OCI-LY3 (cell line): Measurements from ENCODE around the gene NLRX1.

Experiments used
- H2AFZ ChIP-seq: fragments of 200-600, 300-600 bp; shearing (Covaris generic); 2 replicates; pipeline ENCODE4 v1.6.0; 2014; ENCODE audit warnings: antibody characterized with exemption, low read depth, low read length
- H3K27ac ChIP-seq: fragments of 200-600, 300-600 bp; sonication (generic); 2 replicates; pipeline ENCODE4 v1.5.1; 2014; ENCODE audit warnings: mild to moderate bottlenecking, low read length, moderate library complexity, mixed read lengths
- H3K27me3 ChIP-seq: fragments of 200-600, 300-600 bp; sonication (generic); 2 replicates; pipeline ENCODE4 v1.6.1; 2014; ENCODE audit warnings: low read depth, low read length, mixed read lengths
- H3K36me3 ChIP-seq: fragments of 200-600, 300-600 bp; sonication (generic); replicated peaks from 2 replicates; pipeline ENCODE3; 2014; ENCODE audit warnings: low read depth, low read length, mixed read lengths
- H3K4me1 ChIP-seq: fragments of 300-600, 200-600 bp; sonication (generic); 2 replicates; pipeline ENCODE4 v1.6.1; 2014; ENCODE audit warnings: low read length, mixed read lengths
- H3K4me2 ChIP-seq: fragments of 200-600, 300-600 bp; sonication (generic); 2 replicates; pipeline ENCODE4 v1.6.1; 2014; ENCODE audit warnings: low read length, mixed read lengths
- H3K4me3 ChIP-seq: fragments of 300-600, 200-600 bp; sonication (generic); 2 replicates; pipeline ENCODE4 v1.5.1; 2014; ENCODE audit warnings: antibody characterized with exemption, mild to moderate bottlenecking, low read length, moderate library complexity
- H3K79me2 ChIP-seq: fragments of 300-600, 200-600 bp; shearing (Covaris generic); 2 replicates; pipeline ENCODE4 v1.6.1; 2014; ENCODE audit warnings: mild to moderate bottlenecking, low read length, mixed read lengths
- H3K9ac ChIP-seq: fragments of 300-600, 200-600 bp; shearing (Covaris generic); 2 replicates; pipeline ENCODE4 v1.6.0; 2014; ENCODE audit warnings: mild to moderate bottlenecking, low read length, moderate library complexity
- H3K9me3 ChIP-seq: fragments of 200-600, 300-600 bp; shearing (Covaris generic); 2 replicates; pipeline ENCODE4 v1.6.1; 2014; ENCODE audit warnings: low read length, mixed read lengths; ENCODE audit not compliant: insufficient read depth
- H4K20me1 ChIP-seq: fragments of 200-600, 300-600 bp; sonication (generic); 2 replicates; pipeline ENCODE4 v1.6.1; 2016; ENCODE audit warnings: low read length, mixed read lengths; ENCODE audit not compliant: insufficient read depth
- EZH2phosphoT487 ChIP-seq: fragments of 200-600 bp; shearing (Covaris generic); IDR thresholded peaks from 2 replicates; pipeline ENCODE4 v1.6.1; 2018; ENCODE audit warnings: antibody characterized with exemption, mixed run types, low read depth
- TF ChIP-seq, protein P1 (sequence below): fragments of 200-600, 300-600 bp; sonication (generic); IDR thresholded peaks from 2 replicates; pipeline ENCODE4 v1.5.1; 2014; ENCODE audit warnings: antibody characterized with exemption, low read length, low read depth

Gene NLRX1

DNA sequence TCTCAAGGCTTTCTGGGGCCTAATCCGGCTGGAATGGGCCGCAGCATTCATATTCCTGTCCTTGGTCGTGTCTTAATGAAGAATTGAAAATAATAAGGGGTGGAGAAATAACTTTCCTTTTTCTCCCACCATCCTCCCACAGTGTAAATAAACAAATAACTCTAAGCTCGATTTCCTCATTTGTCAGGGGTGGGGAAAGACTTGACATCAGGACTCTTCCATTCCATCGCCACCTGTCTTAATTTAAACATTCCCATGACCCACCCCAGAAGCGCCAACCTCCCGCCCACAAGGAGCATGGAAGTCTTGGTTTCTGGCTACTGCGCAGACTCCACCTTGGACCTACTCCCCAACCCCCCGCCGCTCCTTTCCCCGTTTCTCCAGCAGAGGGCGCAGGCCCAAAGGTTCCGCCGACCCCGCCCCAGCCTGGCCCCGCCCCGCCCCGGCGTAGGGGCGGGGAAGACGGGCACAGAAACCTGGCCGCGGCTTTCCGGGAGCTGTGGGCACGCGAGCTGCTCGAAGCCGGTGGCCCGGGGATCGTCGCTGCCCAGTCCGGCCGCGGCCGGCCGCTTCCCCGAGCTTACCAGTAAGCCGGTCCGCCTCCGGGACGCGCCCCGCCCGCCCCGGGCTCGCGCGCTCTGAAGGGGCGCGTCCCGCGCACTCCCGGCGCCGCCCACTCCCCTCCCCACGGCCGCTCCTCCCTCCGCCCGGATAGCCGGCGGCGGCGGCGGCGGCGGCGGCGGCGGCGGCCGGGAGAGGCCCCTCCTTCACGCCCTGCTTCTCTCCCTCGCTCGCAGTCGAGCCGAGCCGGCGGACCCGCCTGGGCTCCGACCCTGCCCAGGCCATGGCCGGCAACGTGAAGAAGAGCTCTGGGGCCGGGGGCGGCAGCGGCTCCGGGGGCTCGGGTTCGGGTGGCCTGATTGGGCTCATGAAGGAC, 37.3 kb downstream of the NLRX1 start, which contains the start of gene CBL:
CBL (plus strand) TSS at position 766 of the 937 bp plus-strand sequence; CDS start at position 845, 79 bp downstream.
- Histone ChIP-seq H3K27me3 (no peaks in the 10 kb centered on the region), H3K27ac (peak within 1 kb of the TSS; percentile 79), H3K79me2 (peaks cover 46% of the 10 kb centered on the region), H3K36me3 (peaks cover 3% of the 10 kb centered on the region), H3K9me3 (no peaks in the 10 kb centered on the region), H2AFZ (peak within 1 kb of the TSS; percentile 76), H3K9ac (peak within 1 kb of the TSS; percentile 95), H3K4me3 (peak within 1 kb of the TSS; percentile 96), H4K20me1 (peaks cover 24% of the 10 kb centered on the region), H3K4me1 (peaks cover 18% of the 10 kb centered on the region), H3K4me2 (peak within 1 kb of the TSS; percentile 92)
- TF ChIP-seq EZH2phosphoT487: no peak
- TF ChIP-seq, protein P1, sequence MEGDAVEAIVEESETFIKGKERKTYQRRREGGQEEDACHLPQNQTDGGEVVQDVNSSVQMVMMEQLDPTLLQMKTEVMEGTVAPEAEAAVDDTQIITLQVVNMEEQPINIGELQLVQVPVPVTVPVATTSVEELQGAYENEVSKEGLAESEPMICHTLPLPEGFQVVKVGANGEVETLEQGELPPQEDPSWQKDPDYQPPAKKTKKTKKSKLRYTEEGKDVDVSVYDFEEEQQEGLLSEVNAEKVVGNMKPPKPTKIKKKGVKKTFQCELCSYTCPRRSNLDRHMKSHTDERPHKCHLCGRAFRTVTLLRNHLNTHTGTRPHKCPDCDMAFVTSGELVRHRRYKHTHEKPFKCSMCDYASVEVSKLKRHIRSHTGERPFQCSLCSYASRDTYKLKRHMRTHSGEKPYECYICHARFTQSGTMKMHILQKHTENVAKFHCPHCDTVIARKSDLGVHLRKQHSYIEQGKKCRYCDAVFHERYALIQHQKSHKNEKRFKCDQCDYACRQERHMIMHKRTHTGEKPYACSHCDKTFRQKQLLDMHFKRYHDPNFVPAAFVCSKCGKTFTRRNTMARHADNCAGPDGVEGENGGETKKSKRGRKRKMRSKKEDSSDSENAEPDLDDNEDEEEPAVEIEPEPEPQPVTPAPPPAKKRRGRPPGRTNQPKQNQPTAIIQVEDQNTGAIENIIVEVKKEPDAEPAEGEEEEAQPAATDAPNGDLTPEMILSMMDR: peak; percentile 76

DNA sequence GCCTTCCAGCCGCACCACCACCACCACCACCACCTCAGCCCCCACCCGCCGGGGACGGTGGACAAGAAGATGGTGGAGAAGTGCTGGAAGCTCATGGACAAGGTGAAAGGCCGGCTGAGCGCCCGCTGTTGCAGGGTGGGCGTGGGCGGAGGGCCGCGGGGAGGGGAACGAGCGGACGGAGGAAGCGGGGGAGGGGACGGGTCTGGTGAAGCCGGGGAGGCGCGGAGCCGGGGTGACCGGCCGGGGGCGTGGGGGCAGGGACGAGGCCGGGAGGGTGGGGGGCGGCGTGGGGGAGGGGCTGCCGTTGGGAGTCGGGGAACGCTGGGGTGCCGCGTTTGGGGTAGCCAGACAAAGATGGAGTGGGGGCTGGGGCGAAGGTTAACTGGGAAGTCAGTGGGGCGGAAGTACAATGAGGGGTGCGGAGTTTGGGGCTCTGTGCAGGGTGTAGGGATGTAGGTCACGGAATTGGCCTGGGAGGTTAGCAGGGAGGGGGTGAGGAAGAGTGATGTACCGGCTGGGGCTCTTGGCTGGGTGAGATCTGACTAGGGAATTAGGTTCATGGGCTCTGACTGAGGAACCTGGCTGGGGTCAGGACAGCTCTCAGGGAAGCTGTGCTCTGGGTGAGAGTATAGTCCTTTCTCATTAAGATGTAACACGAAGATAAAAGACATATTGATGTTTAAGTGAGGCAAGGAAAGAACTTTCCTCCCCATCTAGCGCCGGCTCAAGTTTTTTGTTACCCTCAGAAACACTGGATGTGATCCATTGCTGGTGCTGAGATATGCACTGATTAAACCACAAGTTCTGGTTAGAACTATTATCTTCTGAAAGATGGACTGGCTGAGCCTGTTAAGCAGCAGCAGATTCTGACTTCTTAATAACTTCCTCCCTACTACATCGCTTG, 38.2 kb downstream of the NLRX1 start:
- peaks cover 55% of the 10 kb centered on the region for H3K79me2 ChIP-seq
- H2AFZ ChIP-seq: 0 out of 2 replicates have a peak overlapping the region, but pooled peaks have one; percentile 61

DNA sequence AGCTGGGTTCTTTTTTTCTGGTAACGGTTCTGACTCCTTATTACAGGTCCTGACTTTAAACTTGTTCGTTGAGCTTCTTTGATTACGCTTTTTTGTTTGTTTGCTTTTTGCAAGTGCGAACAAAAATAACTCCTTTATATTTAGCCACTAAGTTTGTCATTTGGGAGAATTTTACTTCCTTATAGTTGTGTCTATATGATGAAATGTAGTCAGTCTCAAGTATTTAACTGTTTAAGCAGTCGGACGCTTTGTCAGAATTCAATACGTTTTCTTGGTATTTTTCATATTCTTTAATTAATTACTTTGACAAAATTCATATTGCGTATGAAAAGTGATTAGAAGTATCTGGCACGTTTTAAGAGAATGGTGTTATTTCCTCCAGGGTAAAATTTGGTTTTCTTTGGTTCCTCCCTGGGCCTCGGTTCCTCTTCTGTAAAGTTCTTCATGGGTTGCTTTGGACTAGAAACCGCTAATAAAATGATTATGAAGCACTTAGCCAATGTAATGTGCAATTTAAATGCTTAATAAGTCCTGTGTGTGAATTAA, 39.0 kb downstream of the NLRX1 start:
- H2AFZ ChIP-seq: no peak overlapping the region
- H3K9me3 ChIP-seq: no peaks in the 10 kb centered on the region
- peak overlapping the region; percentile 96 for H3K4me3 ChIP-seq
- H3K79me2 ChIP-seq: peaks cover 62% of the 10 kb centered on the region
- peaks cover 24% of the 10 kb centered on the region for H4K20me1 ChIP-seq
- no peaks in the 10 kb centered on the region for H3K27me3 ChIP-seq
- peaks cover 18% of the 10 kb centered on the region for H3K4me1 ChIP-seq
- peak overlapping the region; percentile 92 for H3K4me2 ChIP-seq
- peak overlapping the region; percentile 95 for H3K9ac ChIP-seq
- H3K36me3 ChIP-seq: peaks cover 3% of the 10 kb centered on the region
- peak overlapping the region; percentile 79 for H3K27ac ChIP-seq
- no peak for TF ChIP-seq EZH2phosphoT487
- TF ChIP-seq, protein P1: no peak

More for the DNA sequence above, 38.2 kb downstream of the NLRX1 start:
- Histone ChIP-seq H3K4me1 (peaks cover 18% of the 10 kb centered on the region), H3K9ac (peak overlapping the region; percentile 95), H3K27me3 (no peaks in the 10 kb centered on the region), H3K9me3 (no peaks in the 10 kb centered on the region), H4K20me1 (peaks cover 24% of the 10 kb centered on the region), H3K27ac (peak overlapping the region; percentile 79), H3K4me2 (peak overlapping the region; percentile 92), H3K4me3 (peak overlapping the region; percentile 96), H3K36me3 (peaks cover 3% of the 10 kb centered on the region)
- no peak for TF ChIP-seq EZH2phosphoT487
- TF ChIP-seq, protein P1: no peak
